Right kidney (tissue), 1 donor: Measurements from ENCODE around the gene KRT5.
"Not testable (repeated sequence)": the region's sequence is repeated elsewhere in the genome, so short reads cannot be mapped to it uniquely, and the experiment has no call there.

Experiments used
- DNase-seq: peaks from one replicate; pipeline ENCODE4 v3.0.0-alpha.2; 2016

The KRT5 gene

DNA sequence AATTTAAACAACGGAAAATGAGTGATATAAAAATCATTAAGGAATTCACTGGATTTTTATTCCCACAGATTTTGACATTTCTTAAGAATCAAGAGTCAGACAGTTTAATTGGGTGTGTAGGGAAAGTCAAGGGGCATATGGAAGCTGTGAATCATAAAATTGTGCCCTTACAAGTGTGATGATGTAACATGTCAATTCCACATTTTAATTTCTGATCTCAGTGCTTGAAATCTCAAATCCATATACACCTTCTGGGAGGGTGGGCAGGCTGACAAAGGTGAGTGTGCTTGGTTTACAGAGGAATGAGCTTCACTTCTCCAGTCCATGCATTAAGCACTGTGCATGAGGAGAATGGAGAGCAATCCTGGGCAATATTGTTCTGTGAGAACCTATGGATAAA, 26.1 kb downstream of the KRT5 start:
- no peak for DNase-seq

DNA sequence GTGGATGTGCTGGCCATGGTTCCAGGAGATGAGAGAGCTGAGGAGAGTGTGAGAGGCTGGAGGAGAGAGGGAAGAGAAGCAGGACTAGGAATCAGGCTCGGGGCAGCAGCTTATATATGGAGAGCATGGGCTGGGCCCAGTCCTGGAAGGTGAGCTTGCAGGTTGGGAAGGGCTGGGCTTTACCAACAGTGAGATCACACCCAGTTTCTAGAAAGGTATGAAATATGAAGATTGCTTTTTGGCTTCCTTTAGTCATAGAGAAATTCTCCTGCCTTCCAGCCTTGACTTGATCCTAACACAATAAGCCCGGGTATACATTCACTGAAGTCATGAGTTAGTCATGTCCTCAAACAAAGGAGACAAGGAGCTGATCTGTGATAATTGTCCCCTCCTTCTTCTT, 27.0 kb downstream of the KRT5 start, which contains the start of gene KRT6A:
Gene KRT6A, minus strand, starts transcription at position 86 of the 400 bp plus-strand sequence. Its CDS starts 69 bp downstream, at position 17.
- DNase-seq: no peak

DNA sequence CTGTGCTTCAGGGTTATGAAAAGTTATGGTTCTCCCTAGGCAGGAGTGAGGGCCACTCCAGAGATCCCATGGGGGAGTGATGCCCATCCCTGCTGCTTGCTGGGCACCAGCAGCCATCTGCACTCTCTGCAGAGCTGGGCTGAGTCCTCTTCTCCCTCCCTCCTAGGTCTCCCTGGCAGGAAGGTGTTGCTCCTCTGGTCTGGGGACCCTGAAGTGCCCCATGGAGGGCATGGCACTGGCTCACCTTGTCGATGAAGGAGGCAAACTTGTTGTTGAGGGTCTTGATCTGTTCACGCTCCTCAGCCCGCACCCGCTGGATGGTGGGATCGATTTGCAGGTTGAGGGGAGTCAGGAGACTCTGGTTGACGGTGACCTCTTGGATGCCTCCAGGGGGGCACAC, 27.8 kb downstream of the KRT5 start:
- DNase-seq: not testable (repeated sequence)

DNA sequence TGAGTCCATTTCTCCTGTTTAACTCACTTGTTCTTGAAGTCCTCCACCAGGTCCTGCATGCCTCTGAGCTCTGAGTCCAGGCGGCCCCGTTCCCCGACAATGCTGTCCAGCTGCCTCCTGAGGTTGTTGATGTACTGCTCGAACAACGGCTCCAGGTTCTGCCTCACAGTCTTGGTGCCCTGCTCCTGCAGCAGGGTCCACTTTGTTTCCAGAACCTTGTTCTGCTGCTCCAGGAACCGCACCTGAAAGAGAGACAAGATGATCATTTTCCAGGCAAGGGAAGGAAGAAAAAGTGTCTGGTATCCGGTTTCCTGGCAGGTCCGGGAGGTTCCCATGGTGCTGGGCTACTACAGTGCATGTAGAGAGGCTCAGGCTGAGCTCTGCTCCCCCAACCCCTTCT, 28.7 kb downstream of the KRT5 start:
- DNase-seq: not testable (repeated sequence)

DNA sequence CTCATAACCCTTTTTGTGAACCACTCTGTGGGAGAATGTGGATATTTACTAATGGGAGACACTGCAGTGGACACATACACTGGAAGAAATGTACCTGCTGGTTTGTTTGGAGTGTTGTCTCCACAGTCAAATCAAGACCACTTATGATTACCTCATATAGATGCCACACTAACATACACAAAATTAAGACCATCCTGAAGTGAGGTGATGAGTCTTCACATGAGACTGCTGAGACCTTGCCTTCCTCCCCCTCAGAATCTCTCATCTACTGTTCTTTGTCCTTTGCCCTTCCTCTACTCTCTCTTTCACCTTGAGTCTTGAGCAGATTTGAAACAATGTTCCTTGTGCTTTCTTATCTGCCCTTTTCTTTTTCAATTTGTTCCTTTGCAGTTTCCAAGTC, 31.5 kb downstream of the KRT5 start:
- DNase-seq: no peak

DNA sequence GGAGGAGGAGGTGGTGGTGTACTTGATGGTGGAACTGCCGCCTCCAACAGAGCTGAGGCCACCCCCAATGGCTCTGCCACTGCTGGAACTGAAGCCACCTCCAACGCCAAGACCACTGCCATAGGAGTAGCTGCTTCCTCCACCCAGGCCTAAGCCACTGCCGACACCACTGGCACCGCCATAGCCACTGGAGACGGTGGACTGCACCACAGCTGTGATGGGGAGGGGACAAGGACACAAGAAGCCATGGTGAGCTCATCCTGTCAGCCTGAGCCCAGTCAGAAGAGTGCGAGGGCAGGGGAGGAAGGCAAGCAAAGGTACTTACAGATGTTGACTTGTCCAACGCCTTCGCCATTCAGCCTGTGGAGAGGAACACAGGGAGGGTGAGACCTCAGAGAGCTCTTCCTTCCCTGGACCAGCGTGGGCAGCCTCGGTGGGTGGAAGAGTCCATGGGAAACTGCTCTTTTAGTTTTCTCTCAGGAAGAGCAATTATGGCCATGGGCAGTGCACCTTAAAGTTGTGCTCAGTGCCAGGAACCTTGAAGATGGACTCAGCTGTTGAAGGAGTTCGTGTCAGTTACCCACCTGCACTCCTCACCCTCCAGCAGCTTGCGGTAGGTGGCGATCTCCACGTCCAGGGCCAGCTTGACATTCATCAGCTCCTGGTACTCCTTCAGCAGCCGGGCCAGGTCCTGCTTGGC, 32.3 kb downstream of the KRT5 start:
- DNase-seq: not testable (repeated sequence)

DNA sequence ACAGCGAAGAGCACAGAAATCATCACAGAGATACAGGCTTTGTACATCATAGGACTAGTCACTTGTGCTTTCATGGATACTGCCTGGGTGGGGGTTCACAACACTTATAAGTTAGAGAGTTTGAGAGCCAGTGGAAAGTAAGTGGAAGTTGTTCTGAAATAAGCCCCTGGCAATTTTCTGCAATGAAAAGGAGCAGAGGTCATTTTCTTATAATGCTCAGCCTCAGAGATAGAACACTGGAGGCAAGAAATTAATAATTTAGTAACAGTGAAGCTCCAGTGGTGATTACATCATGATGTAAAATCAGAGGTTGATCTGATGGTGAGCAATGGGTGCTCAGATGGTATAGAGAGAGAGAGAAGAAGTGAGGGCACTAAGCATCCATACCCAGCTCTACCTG, 33.0 kb downstream of the KRT5 start:
- no peak for DNase-seq

DNA sequence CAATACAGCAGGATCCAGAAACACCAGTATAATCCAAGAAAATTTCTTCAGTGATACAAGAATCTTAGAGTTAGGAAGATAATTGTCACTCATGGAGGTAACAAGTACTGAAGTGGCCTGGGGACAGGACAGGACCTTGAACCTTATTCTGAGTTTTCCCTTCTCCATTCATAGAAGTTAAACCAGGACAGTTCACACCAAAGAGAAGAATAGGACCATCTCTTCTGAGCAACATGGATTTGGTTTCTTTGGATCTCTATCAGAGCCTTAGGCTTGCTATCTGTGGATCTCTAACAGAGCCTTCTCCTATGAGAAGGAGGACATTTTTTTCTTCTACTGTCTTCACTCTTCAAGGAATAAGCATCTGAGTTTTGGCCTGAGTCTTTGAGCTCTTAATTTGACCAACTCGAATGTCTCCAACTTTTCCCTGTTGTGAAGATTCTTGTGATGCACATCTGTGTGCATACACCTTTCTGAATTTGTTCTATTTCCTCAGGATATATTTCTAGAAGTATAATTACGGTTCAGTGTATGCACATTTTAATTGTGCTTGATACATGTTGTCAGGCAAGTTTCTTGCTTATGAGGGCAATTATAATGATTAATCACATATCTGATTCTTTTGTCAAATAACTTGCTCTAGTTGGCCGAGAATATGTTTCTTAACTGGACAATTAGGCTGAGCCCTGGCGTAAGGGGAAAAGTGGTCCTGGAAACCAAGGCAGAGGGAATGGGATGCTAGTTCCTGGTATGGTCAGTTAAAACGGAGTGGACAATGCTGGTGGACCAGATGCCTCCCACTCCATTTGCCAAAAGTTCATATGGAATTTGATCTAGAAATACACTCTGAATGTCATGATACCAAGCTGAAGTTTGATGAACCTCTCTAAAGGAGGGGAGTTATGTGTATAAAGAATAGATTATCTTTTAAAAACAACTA, 33.8 kb downstream of the KRT5 start:
- DNase-seq: no peak

DNA sequence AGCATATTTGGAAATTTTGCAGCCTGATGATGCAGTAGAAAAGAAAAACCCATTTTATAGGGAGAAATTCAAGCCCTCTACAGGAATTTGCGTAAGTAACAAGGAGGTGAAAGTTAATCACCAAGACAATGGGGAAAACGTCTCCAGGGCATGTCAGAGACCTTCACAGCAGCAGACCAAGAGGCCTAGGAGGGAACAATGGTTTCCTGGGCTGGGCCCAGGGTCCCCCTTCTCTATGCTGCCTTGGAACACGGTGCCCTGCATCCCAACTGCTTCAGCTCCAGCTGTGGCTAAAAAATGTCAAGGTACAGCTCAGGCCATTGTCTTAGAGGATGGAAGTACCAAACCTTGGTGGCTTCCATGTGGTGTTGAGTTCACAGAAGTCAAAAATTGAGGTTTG, 40.1 kb downstream of the KRT5 start:
- DNase-seq: no peak

DNA sequence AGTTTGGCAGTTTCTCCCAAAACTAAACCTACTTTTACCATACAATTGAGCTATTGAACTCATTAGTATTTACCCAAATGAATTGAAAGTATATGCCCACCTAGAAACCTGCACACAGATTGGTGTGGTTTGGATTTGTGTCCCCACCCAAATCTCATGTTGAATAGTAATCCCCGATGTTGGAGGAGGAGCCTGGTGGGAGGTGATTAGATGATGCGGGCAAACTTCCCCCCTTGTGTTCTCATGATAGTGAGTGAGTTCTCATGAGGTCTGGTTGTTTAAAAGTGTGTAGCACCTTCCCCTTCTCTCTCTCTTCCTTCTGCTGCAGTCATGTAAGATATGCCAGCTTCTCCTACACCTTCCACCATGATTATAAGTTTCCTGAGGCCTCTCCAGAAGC, 42.5 kb downstream of the KRT5 start:
- no peak for DNase-seq

DNA sequence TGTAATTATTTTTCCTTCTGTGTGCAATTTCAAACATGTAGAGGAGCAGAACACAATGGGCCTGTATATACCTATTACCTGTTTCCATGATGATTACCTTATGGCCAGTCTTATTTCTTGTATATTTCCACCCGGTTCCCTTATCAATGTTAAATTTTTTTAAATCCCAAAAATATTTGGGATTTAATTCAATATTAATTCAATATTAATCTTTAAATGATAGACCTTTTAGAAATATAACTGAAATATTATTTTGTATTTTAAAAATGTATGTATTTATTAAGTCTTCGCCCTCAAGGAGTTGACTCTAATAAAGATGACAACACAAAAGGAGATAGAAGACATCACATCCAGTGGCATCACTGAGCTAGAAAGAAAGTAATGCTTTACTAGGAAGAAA, 46.0 kb downstream of the KRT5 start:
- no peak for DNase-seq

DNA sequence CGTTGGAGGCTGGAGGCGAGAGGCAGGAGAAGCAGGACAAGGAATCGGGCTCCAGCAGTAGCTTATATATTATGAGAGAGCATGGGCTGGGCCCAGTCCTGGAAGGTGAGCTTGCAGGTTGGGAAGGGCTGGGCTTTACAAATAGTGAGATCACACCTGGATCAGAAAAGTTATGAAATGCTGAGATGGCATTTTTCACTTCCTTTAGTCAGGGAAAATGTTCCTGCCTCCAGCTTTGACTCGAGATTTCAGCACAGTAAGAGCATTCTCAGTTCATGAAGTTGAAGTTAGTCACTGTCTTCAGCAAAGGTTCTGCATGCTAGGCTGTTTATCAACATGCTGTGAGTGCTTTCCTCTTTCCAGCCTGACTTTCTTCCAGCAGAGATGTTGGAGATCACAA, 46.4 kb downstream of the KRT5 start, which contains the start of gene KRT6C:
Gene KRT6C, minus strand, starts transcription at position 38 of the 400 bp plus-strand sequence. CDS start 68 bp downstream, outside the sequence.
- no peak for DNase-seq

DNA sequence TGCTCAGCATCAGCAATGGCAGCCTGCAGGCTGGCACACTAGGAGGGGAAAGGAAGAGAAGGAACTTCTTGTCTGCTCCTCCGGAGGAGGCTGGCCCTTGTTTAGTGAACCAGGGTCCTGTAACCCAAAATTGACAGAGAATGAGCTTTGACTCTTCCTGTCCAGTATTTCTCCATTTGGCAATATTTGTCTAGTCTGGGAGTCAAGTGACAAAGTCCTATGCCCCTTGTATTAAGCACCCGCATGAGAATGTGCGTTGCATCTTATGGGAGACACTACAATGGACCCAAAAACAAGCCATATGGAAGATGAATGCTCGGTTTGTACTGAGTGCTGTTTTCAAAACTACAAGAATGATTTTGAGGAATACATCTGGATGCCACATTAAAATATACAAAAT, 50.3 kb downstream of the KRT5 start:
- DNase-seq: no peak

DNA sequence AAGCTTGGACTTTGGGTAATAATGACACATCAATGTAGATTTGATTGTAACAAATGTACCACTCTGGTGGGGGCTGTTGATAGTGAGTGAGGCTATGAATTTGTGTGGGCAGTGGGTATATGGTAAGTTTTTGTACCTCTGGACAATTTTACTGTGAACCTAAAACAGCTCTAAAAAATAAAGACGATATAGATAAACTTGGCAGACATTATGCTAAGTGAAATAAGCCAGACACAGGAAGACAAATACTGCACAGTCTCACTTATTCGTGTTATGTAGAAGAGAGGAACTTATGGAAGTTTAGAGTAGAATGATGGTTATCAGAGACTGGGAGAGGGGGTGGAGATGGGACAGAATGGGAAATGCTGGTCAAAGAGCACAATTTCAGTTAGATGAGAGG, 55.3 kb downstream of the KRT5 start:
- DNase-seq: no peak
